ENCODE data around the gene FOXP3.

FOXP3 gene

GRCh38 chrX:49247916-49248811 is 16.3 kb downstream of the FOXP3 start:
- DNase-seq = no peak

- DNase-seq = no peak
Measured at GRCh38 chrX:49247346-49247745, 17.2 kb downstream of the FOXP3 start.

DNA sequence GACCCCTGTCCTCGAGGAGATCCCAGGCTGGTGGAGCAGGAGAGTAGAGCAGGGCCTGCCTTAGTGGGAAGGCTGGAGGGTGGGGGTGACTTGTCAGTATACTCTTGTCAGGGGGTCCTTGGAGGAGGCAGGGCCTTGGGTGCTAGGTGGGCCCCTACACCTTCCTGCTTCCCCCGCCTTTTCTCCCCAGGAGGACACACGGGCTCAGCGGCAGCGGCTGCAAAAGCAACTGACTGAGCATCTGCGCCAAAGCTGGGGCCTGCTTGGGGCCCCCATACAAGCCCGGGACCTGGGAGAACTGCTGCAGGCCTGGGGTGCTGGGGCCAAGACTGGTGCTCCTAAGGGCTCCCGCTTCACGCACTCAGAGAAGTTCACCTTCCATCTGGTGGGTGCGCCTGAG is 18.0 kb downstream of the FOXP3 start:
- DNase-seq = no peak

DNA sequence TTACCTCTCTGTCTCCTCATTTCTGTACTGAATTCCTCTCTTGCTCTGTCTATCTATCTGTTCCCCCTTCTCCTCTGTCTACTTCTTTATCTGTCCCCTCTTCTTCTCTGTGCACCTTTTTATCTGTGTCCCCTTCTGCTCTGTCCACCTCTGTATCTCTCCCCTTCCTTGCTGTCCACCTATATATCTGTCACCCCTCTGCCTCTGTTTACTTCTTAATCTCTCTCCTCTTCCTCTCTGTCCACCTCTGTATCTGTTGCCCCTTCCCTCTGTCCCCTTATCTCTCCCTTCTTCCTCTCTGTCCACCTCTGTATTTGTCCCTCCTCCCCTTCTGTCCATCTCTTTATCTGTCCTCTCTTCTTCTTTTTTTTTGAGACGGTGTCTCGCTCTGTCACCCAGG is 20.3 kb downstream of the FOXP3 start:
- no peak for DNase-seq

GRCh38 chrX:49243166-49243565 is 21.3 kb downstream of the FOXP3 start:
- no peak for DNase-seq

- DNase-seq = no peak
Measured at GRCh38 chrX:49242545-49243066, 21.9 kb downstream of the FOXP3 start.

DNA sequence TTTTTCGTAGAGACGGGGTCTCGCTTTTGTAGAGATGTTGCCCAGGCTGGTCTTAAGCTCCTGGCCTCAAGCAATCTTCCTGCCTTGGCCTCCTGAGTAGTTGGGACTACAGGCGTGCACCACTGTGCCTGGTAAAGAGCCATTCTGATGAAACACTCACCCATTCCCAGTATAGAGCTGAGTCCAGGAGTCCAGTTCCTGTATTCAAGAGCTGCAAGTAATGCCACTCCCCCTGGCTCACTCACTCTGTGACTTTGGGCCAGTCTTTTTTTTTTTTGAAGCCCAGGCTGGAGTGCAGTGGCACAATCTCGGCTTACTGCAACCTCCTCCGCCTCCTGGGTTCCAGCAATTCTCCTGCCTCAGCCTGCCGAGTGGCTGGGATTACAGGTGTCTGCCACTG is 25.8 kb downstream of the FOXP3 start:
- no peak for DNase-seq

GRCh38 chrX:49237060-49237459 is 27.4 kb downstream of the FOXP3 start:
- no peak for DNase-seq

GRCh38 chrX:49233887-49234555 is 30.5 kb downstream of the FOXP3 start:
- no peak for DNase-seq

DNA sequence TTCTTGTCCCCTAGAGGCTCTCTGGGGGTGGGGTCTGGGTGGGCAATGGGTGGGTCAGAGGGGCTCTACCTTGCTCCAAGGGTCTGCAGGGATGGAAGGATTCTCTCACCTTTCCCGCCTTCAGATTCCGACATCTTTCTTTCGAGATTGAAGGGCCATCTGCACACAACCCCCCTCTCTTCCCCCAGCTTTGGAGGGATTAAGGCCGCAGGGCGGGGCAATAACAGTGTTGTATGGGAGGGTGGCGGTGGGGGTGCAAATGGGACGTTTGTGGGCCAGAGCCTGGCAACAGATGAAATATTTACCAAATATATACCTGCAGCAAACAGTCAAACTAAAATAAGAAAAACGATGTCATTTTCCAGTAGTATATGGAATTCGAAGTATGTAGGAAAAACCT is 31.3 kb downstream of the FOXP3 start, which contains the start of gene CACNA1F:
CACNA1F (minus strand) TSS at position 165 of the 400 bp plus-strand sequence; CDS start at position 134, 31 bp downstream.
- DNase-seq = no peak

GRCh38 chrX:49232525-49232924 is 32.0 kb downstream of the FOXP3 start:
- no peak for DNase-seq

DNA sequence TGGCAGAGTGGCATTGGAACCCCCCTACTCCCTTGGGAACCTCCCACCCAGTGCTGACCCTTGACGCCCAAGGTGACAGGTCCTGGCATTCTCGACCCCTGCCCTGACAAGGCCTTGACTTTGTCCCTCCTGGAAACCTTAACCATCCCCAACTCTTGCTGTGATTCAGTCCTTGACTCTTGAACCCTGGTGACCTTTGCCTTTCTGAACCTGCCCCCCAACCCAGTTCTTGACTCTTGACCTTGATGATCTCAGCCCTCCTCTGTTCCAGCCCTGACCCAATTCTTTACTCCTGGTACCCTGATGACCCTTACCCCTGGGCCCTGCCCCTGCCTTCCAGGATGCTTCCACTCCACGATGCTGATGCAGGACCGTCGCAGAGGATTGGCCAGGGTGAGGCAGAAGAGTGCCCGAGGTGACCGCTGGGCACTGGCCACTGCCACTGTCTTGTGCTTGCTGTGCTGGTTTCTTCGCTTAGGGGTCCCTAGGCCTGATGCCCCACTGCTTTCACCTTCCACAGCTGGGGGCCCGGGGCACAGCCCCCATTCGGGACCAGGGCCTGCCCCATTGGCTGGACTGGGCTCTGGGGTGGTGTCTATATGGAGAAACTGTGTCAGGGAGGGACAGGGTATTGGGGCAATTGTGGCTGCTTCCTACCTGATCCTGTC is 33.0 kb downstream of the FOXP3 start:
- DNase-seq = no peak

DNA sequence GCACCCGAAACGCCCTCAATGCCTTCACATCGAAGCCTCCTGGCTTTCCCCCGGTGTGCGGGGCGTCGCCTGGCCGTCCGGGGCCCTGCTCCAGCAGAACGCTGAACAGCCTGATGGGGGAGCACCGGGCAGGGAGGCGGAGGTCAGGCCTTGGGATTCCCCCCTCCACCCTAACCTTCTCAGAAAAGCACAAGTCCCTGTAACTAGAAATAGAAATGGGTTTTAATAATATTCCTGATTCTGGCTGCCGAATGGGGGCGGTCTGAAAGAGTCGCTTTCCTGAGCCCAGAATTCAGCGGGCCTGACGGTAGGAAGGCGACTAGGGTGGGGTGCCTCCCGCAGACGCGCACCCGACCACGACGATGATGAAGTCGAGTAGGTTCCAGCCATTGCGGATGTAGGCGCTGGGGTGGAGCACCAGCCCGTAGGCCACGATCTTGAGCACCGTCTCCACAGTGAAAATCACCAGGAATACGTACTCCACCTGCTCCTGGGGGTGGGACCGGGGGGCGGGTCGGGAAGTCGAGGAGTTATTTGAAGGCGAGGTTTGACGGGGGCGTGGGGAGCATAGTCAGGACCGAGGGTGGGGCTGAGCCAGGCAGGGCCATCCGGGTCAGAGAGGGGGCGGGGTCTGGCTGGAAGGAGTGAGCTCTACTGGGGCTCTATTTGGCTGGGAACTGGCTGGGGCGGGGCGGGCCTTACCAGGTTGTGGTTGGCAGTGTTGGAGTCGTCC is 33.8 kb downstream of the FOXP3 start:
- no peak for DNase-seq

DNA sequence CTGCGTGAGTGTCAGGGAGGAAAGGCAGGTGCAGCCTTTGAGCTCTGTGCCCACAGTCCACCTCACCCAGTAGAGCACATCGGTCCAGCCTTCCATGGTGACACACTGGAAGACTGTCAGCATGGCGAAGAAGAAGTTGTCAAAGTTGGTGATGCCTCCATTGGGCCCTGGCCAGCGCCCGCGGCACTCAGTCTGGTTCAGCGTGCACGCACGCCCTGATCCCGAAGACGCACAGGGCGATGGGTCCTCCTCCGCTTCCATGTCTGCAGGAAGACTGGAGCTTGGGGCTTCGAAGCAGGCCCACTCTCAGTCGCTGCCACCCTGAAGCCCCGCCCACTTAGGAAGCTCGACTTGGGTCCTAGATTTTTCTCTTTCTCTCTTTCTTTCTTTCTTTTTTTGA is 36.3 kb downstream of the FOXP3 start:
- no peak for DNase-seq

DNA sequence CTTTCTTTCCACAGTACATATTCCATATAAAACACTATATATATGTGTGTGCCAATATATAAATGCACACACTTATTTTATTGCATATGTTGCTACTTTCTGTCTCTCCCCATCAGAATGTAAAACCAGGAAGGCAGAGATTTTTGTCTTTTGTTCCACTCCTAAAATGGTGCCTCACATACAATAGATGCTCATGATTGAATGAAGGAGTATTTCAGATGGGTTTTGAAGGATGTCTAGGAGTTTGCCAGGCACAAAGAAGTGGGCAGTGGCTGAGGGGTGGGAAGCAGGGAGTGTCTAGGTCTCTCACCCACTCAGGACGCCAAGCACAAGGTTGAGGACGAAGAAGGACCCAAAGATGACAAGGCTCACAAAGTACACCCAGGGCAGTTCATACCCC is 36.8 kb downstream of the FOXP3 start:
- DNase-seq = no peak

GRCh38 chrX:49226946-49227345 is 37.6 kb downstream of the FOXP3 start:
- no peak for DNase-seq

DNA sequence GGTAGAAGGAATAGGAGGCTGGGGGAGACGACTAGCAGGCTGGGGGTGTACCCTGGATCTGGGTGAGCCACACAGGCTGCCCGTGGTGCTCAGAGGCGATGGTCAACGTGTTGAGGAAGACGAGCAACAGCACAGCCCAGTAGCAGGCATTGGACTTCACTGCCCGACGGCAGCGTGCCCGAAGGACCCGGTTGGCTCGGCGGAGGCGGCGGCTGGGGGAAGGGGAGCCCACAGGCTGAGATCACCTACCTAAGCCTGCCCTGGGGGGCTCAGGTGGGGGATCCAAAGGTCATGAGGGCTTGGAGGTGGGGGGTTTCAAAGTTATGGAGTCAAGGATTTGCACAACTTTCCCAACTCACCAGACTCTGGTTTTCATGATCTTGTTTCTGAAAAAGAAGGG is 38.7 kb downstream of the FOXP3 start:
- DNase-seq = no peak

DNA sequence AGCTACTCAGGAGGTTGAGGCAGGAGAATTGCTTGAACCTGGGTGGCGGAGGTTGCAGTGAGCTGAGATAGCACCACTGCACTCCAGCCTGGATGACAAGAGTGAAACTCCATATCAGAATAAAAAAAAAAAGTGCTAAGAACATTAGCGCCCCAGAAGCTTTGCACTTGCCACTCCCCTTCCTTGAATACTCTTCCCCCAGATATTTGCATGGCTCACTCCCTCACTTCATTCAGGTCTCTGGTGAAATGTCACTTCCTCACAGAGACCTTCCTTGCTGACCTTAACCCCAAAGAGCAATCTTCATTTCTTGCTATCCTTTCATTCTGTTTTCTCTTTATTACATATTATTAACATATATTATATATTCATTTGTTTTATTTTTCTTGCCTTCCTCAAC is 42.6 kb downstream of the FOXP3 start:
- no peak for DNase-seq

GRCh38 chrX:49220100-49220499 is 44.4 kb downstream of the FOXP3 start:
- DNase-seq = no peak

- DNase-seq = no peak
Measured at GRCh38 chrX:49214996-49215526, 49.4 kb downstream of the FOXP3 start.

GRCh38 chrX:49214416-49214815 is 50.1 kb downstream of the FOXP3 start:
- no peak for DNase-seq

GRCh38 chrX:49212861-49213260 is 51.6 kb downstream of the FOXP3 start:
- no peak for DNase-seq

- DNase-seq = no peak
Measured at GRCh38 chrX:49212209-49212608, 52.3 kb downstream of the FOXP3 start.
